ENCODE data around the gene TOPORS.
"Not testable (repeated sequence)": the region's sequence is repeated elsewhere in the genome, so short reads cannot be mapped to it uniquely, and the experiment has no call there.

TOPORS gene

DNA sequence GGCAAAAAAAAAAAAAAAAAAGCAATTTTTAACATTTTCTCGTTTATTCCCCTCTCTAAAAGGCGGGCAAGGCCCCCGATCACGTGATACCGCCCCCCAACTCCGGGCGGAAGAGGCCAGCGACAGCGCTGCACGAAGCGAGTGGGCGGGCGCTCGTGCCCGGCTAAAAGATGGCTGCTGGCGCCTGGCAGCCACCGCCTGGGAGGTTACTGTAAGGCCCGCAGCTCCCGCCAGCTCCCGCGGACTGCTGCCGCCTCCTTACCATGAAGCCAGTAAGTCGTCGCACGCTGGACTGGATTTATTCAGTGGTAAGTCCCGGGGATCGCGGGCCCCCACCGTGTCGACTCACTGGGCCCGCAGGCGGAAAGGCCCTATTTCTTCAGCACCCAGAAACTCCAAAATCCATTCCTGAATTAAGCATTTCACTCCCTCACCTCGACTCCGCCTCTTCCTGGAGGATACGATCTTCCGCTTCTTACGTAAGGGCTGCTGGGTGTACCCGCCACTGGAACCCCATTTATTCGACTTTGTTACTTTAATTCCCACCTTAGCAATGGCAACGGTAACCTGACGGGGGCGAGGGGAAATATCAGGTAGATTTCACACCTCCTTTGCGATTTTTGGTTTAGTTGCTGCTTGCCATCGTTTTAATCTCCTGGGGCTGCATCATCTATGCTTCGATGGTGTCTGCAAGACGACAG is at the start of gene TOPORS, which contains the start of gene SMIM27:
Gene TOPORS (minus strand): TSS at position 415 of the 701 bp plus-strand sequence. CDS start 150 bp downstream, at position 265.
Gene SMIM27 (plus strand): TSS at position 156 of the 701 bp plus-strand sequence. CDS start 108 bp downstream, at position 264.
- peak; percentile 91 to 92 for DNase-seq

GRCh38 chr9:32599021-32599420 is 46.6 kb upstream of the TOPORS start:
- not testable (repeated sequence) for DNase-seq

DNA sequence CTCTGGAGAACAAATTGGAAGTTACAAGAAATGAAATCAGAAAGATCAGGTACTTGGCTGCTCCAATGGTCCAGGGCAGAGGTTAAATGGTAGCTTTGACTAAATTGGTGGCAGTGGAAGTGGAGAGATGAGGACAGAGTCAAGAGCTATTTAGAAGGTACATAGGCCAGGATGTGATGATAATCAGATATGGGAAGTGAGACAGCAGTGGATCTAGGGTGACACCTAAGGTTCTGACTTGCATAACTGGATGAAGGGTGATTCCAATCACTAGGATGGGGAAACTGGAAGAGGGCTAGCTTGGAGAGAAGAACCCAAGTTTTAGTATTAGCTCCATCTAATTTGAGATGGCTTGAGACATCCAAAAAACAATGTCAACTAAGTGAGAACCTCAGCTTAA is 44.5 kb upstream of the TOPORS start:
- DNase-seq, result no peak

DNA sequence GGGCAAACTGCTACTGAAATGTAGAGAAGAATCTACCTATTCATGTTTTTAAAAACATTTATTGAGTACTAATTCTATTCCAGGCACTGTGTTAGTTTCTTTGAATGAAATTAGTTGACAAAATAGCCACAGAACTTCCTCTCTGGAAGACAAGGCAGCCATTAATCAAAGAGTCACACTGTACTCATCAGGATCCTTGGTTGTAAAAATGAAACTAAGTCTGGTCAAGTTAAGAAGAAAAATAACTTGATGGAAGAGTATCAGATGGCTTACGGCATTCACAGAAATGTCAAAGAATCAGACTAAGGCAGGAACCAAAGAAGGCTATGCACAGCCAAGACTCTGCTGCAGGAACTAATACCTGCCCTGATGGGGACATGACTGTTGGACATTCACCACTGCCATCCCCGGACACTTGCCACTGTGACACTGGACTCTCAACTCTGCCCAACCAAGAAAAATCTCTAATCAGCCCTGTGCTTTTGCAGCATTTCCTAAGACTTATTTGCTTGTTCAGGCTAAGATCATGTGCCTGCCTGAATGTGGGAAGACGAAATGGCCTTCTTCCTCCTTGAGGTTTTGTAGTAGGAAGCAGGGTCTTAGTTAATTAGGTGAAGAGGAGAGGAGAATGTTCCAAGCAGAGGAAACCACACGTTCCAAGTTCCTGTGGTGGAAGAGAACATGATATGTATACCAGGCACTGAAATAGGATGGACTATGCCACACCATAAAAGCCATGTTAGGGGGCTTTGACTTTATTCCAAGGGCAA is 43.9 kb upstream of the TOPORS start:
- no peak for DNase-seq

DNA sequence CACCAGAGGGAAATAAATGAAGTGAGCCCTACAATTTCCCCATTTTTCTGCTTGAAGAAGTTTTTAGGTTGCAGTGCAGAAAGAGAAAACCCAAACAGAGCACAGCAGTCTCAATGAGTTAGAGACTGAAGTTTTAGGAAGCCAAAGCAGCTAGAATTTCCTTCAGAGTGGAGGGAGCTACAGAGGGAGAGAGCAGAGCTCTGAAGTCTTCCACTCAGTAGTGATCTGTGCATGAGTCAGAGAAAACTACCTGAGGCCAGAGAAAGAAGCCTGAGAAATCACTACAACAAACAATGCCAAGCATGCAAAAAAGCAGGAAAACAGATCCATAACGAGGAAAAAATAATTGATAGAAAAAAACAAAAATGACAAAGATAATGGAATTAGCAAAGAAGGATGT is 38.5 kb upstream of the TOPORS start:
- DNase-seq, result no peak

DNA sequence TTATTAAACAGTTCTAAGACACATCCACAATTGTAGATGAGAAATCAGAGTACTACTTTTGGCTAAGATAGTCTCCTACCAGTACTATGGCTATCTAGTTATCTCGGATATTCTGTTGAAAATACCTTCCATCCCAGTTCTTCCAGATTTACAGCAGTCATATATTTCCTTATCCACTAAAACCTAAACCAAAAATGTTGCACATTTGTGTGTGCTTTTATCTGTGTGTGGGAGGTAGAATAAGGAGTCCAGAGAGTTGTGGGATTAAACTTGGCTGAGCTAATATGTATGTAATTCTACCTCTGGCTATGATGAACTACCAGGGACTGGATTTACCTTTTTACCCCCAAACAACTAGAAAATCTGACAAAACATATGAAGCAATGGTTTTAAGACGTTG is 38.1 kb upstream of the TOPORS start:
- DNase-seq, result no peak

DNA sequence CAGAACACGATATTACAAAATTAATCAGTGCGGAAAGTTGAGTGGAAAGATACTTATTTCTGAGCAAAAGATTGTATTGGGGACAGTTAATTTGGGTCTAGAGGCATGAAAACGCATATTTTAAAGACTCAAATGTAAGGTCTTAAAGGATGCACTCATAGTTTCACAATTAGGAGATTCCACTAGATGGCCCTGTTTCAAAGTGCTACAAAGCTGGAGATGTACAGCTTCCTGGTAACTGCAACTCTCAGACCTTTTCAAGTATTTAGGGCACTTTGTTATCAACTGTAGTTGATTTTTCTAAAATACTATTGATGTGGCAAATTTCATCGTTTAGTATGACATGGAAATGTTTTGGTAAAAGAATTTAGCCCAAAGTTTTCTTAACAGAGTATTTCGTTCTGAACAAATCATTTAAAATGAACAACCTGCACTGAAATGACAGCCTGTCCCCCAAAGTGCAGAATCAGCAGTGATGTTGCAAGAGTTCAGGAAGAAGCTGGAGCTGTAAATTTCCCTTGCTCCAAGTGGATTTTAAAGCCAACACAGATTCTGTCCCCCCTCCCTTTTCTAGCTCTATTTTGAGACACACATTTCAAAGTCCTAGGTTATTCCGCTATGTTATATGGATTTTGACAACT is 36.8 kb upstream of the TOPORS start:
- no peak for DNase-seq

GRCh38 chr9:32587901-32588300 is 35.5 kb upstream of the TOPORS start:
- no peak for DNase-seq

DNA sequence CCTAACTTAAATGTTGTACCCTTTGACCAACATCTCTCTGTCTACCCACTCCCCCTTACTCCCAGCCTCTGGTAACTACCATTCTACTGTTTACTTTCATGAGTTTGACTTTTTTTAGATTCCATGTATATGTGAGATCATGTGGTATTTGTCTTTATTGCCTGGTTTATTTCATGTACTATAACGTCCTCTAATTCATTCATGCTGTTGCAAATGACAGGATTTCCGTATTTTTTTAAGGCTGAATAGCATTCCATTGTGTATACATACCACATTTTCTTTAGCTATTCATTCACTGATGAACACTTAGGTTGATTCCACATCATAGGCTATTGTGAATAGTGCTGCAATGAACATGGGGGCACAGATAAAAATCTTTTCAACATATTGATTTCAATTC is 32.4 kb upstream of the TOPORS start:
- no peak for DNase-seq

- DNase-seq, result peak in 1 of 2 donors; percentile 25
Observed at GRCh38 chr9:32581512-32582143, 29.2 kb upstream of the TOPORS start.

DNA sequence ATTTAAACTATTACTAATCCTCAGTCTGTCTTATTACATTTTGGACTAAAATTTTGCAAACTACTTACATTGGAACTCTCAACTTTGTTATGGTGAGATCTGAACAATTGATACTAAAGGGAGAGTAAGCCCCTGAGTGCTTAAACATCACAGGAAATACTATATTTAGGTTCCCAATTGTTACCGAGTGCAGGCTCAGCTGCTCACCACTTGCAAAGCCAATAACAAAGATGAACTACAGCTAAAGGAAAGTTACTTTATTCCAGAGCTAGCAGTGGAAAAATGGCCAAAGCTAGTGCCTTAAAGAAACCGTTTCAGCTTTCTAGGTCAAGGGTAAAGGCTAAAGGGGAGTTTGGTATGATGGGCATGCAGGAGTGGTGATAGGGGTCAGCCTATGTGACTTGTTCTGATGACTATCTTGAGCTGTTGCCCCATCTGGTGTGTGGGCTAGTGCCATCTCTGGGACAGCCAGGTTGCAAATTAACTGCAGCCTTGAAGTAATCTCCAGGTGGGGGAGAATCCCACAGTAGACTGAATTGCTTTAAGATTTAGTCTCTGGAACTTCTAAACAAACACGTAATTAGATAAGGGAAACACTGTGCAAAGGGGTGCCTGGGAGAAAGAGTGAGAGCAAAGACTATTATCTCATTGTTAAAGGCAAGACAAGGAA is 28.4 kb upstream of the TOPORS start:
- DNase-seq, result no peak

DNA sequence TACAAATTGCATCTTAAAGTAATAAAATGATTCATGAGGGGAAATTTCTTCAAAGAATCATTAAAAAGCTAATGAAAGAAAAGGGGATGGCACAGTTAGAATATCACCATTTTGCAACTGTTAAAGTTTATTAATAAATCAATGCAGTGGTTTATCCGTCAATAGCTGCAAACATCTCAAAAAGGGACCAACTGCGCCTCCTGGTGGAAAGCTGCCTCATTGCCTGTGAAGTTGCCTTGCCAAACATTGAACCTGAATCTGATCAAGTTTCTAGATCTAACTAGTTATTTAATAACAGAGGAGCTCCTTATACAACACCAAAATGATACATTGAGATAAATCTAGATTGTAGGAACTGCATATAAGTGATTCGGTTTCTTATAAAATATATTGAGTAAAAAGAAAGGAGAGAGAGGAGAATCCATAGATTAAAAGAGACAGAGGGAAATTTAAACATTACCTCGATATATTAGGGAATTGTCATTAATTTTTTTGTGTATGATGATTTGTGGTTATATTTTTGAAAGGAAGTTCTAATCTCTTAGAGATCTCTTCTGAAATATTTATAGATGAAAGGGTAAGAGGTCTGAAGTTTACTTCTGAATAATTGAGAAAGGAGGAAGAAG is 27.4 kb upstream of the TOPORS start:
- peak; percentile 83 to 87 for DNase-seq

DNA sequence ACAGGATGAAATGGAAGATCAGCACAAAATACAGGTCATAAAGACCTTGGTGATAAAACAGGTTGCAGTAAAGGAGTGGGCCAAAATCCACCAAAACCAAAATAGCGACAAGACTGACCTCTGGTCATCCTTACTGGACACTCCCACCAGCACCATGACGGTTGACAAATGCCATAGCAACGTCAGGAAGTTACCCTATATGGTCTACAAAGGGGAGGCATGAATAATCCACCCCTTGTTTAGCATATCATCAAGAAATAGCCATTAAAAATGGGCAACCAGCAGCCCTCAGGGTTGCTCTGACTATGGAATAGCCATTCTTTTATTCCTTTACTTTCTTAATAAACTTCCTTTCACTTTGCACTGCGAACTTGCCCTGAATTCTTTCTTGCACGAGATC is 26.6 kb upstream of the TOPORS start:
- no peak for DNase-seq

GRCh38 chr9:32577316-32577715 is 24.9 kb upstream of the TOPORS start:
- no peak for DNase-seq

DNA sequence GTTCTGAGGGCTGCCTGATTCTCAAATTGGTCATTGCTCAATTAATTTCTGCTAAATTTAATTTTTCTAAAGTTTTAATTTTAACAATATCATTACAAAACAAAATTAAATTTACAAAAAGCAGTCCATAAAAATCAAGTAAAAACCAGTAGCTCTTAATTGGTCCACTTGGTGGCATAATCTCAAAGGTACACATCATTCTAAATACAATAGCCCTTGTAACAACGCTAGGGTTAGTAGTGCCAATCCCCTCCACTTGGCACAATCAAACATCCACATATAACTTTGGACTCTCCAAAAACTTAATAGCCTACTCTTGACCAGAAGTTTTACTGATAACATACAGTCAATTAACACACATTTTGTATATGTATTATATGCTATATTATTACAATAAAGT is 22.5 kb upstream of the TOPORS start:
- no peak for DNase-seq

DNA sequence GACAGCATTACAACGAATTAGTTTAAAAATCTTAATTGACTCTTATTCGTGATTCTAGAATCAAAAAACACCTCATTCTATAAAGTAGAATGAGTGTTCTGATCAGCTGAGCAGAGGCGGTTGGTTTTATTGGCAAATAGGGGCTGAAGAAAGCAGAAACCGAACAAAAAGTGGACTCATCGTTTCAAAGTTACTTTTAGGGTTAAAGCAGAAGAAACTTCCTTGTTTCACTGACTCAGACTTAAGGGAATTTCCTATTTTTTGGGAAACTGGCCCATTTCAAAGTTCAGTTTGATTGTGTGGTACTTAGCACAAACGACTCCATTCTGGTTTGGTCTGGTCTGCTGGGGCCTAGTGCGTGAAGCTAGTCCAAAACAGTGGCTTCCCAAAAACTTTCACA is 21.4 kb upstream of the TOPORS start:
- DNase-seq, result no peak

DNA sequence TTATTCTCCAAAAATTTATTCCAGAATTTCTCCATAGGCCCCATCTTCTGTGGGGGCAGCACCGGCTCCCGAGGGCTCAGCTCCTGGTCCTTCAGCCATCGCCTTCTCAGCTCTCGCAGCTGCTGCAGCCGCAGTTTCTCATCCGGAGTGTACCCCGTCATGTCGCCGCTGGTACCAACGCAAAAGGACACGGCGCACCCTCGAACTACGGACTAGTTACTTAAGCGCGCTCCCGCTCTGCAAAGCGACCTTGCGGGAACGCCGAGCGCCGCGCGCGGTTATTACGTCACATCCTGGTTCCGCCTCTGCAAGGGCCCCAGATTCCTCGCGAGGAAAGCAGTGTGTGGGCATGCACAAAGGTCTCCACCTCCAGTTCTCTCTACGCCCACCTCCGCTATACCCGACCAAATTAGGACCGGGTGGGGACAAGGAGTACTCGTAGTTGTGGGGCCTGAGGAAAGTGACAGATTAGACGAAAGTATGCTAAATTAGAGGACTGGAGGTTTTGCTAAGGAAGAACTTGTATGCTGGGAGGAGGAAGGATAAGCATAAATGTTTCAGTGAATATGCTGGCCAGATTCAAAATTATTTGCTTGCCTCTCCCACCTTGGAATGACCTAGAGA is 20.6 kb upstream of the TOPORS start, which contains the start of gene NDUFB6:
Gene NDUFB6 (minus strand): TSS at position 260 of the 624 bp plus-strand sequence. CDS start 99 bp downstream, at position 161.
- DNase-seq, result peak; percentile 95

- peak; percentile 69 to 75 for DNase-seq
Observed at GRCh38 chr9:32571969-32572899, 19.8 kb upstream of the TOPORS start.

DNA sequence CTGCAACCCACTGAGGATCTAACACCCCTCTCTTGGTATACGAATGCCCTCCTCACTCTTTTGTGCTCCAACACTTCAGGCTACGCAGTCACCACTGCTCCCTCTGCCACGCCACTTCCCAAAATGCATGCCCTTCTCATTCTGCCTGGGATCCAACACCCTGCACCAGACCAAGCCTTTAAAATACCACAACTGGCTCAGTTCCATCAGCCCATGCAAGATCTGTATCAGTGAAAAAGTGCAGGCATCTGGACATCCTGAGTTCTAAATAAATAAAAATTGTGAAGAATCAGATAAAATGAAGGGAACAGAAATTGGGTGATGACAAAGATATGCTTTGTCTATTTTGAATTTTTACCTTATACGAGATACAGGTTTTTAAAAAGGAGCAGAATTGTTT is 17.9 kb upstream of the TOPORS start:
- DNase-seq, result no peak

GRCh38 chr9:32566770-32567169 is 14.4 kb upstream of the TOPORS start:
- DNase-seq, result no peak
